HG03520 (cell line): ENCODE results near the gene MNX1.

Experiments used
- ATAC-seq: cut with Tn5 transposase; IDR thresholded peaks from one replicate; pipeline ENCODE4 v1.9.1; 2021; ENCODE audit warnings: mild to moderate bottlenecking, moderate library complexity; ENCODE audit not compliant: unreplicated experiment

Gene MNX1

GRCh38 chr7:157017149-157017548 is 6.7 kb upstream of the MNX1 start:
- no peak for ATAC-seq

GRCh38 chr7:157016352-157017041 is 6.0 kb upstream of the MNX1 start:
- ATAC-seq = peak; percentile 58

- ATAC-seq = peak; percentile 2
These were observed 5.5 kb upstream of the MNX1 start for GRCh38 chr7:157016024-157016351.

GRCh38 chr7:157014635-157015555 is 4.4 kb upstream of the MNX1 start:
- no peak for ATAC-seq

- ATAC-seq = no peak
These were observed 3.4 kb upstream of the MNX1 start for GRCh38 chr7:157013602-157014549.

GRCh38 chr7:157013101-157013500 is 2.6 kb upstream of the MNX1 start:
- no peak for ATAC-seq

GRCh38 chr7:157012113-157012547 is 1.7 kb upstream of the MNX1 start:
- no peak for ATAC-seq

GRCh38 chr7:157011333-157012112 is 1.1 kb upstream of the MNX1 start:
- ATAC-seq = no peak

GRCh38 chr7:157009778-157010587 is 480 bp downstream of the MNX1 start:
- peak; percentile 35 for ATAC-seq

- peak; percentile 17 for ATAC-seq
These were observed 1.2 kb downstream of the MNX1 start for GRCh38 chr7:157009170-157009777.

- no peak for ATAC-seq
These were observed 2.0 kb downstream of the MNX1 start for GRCh38 chr7:157008206-157009169.

GRCh38 chr7:157007470-157008066 is 2.9 kb downstream of the MNX1 start:
- no peak for ATAC-seq

GRCh38 chr7:157006829-157007469 is 3.5 kb downstream of the MNX1 start:
- no peak for ATAC-seq

GRCh38 chr7:157006205-157006747 is 4.2 kb downstream of the MNX1 start:
- ATAC-seq = no peak

GRCh38 chr7:157005456-157006204 is 4.8 kb downstream of the MNX1 start:
- ATAC-seq = no peak
